Prostate gland (tissue), 2 donors: ENCODE data around the gene TIMP3. TPM values are rescaled to one million over a fixed set of nuclear protein-coding genes. Genes with fewer than 3 reads are reported as not detected.

Experiments used
- DNase-seq: peaks from one replicate; pipeline ENCODE4 v3.0.0-alpha.2; 2019; ENCODE audit warnings: low spot score
- H3K27ac ChIP-seq, 2 donors: fragments of 200-600 bp; sonication (generic); 2 replicates each; pipeline ENCODE4 v1.5.1; 2017 to 2019
- H3K27me3 ChIP-seq: fragments of 200-600 bp; sonication (generic); replicated peaks from 2 replicates; pipeline ENCODE4 v1.5.1; 2019; ENCODE audit not compliant: insufficient read depth
- H3K36me3 ChIP-seq, 2 donors: fragments of 200-600 bp; sonication (generic); 1 replicate in 1 of 2; 2 replicates in 1 of 2; pipeline versions ENCODE4 v1.5.1 to v1.8.1; 2017 to 2019
- H3K4me1 ChIP-seq: fragments of 200-600 bp; sonication (generic); replicated peaks from 2 replicates; pipeline ENCODE4 v1.5.1; 2019
- H3K4me3 ChIP-seq, 2 donors: fragments of 200-600 bp; sonication (generic); 2 replicates each; pipeline ENCODE4 v1.5.1; 2017 to 2019
- H3K9me3 ChIP-seq: fragments of 200-600 bp; sonication (generic); 2 replicates; pipeline ENCODE4 v1.5.1; 2017
- CTCF ChIP-seq, 4 experiments: fragments of 200-600 bp in 2 of 4; fragments of 450-650 bp in 2 of 4; sonication (generic) in 2 of 4; IDR thresholded peaks; 1 replicate in 3 of 4; 2 replicates in 1 of 4; pipeline ENCODE4 v1.5.1; 2016 to 2019; ENCODE audit warnings: antibody characterized with exemption in 4 of 4, mild to moderate bottlenecking in 2 of 4, moderate library complexity in 2 of 4
- POLR2A ChIP-seq: fragments of 450-650 bp; IDR thresholded peaks from one replicate; pipeline ENCODE4 v1.6.1; 2016; ENCODE audit warnings: antibody characterized with exemption, mild to moderate bottlenecking
- POLR2AphosphoS5 ChIP-seq: sonication (generic); formaldehyde crosslinking; IDR thresholded peaks from one replicate; pipeline ENCODE4 v1.6.1; 2017; ENCODE audit warnings: antibody characterized with exemption
- WGBS: methylation state at CpG from one replicate; pipeline ENCODE4 v1.1.5; 2018; 5-methylcytosine and 5-hydroxymethylcytosine counted together
- intact Hi-C: fragments of 100-400 bp; cut with DNase I; formaldehyde crosslinking; loops from one replicate; pipeline ENCODE4 v1.14.2; 2022
- total RNA-seq, 2 donors: library from RNA; depleted of rRNA; stranded (reverse); fragments of >200 nt; gene quantifications; one replicate each; pipeline ENCODE4 v1.1.0, GENCODE V29; 2016

Gene TIMP3
- total RNA-seq, 2 donors from 2014 or later, result 148 to 397 TPM

GRCh38 chr22:32876516-32876915 lies 75.0 kb downstream of the TIMP3 start:
- Histone ChIP-seq H3K9me3 (no peaks in the 10 kb centered on the region), H3K4me1 (no peaks in the 10 kb centered on the region), H3K36me3 (no peaks in the 10 kb centered on the region), H3K27ac (no peak overlapping the region), H3K27me3 (no peaks in the 10 kb centered on the region), H3K4me3 (no peak overlapping the region)
- TF ChIP-seq POLR2AphosphoS5, result no peak
- TF ChIP-seq POLR2A, result no peak
- no peak for TF ChIP-seq CTCF (IDR thresholded peaks at IDR 0.05)
- no peak for DNase-seq
- WGBS, result 94% methylated on average over 2 of the region's 2 CpGs
- intact Hi-C loops, result no loop called here

- TF ChIP-seq CTCF (IDR thresholded peaks at IDR 0.05) (no peak), POLR2A (no peak), POLR2AphosphoS5 (no peak)
- DNase-seq, result no peak
- 92% methylated on average over 3 of the region's 3 CpGs for WGBS
- H3K27ac ChIP-seq, result no peak overlapping the region
- no peaks in the 10 kb centered on the region for H3K27me3 ChIP-seq
- no peak overlapping the region for H3K4me3 ChIP-seq
- no peaks in the 10 kb centered on the region for H3K36me3 ChIP-seq
- intact Hi-C loops, result no loop called here
- H3K9me3 ChIP-seq, result no peaks in the 10 kb centered on the region
- H3K4me1 ChIP-seq, result no peaks in the 10 kb centered on the region
These were observed 75.7 kb downstream of the TIMP3 start for GRCh38 chr22:32877196-32877595.

- 4% methylated on average over 1 of the region's 1 CpG for WGBS
- Histone ChIP-seq H3K36me3 (no peaks in the 10 kb centered on the region), H3K27me3 (no peaks in the 10 kb centered on the region), H3K4me3 (no peak overlapping the region), H3K4me1 (no peaks in the 10 kb centered on the region), H3K9me3 (no peaks in the 10 kb centered on the region), H3K27ac (no peak overlapping the region)
- intact Hi-C loops, result no loop called here
- DNase-seq, result no peak
- TF ChIP-seq POLR2AphosphoS5 (no peak), POLR2A (no peak), CTCF (IDR thresholded peaks at IDR 0.05) (no peak)
These were observed 78.0 kb downstream of the TIMP3 start for GRCh38 chr22:32879550-32879949.

GRCh38 chr22:32880061-32880460 lies 78.6 kb downstream of the TIMP3 start:
- intact Hi-C loops, result loop anchor here (2.0 kb wide), 1 partner anchor 77 kb away; no protein-coding TSS in a partner anchor
- 28% methylated on average over 2 of the region's 2 CpGs for WGBS
- TF ChIP-seq CTCF (IDR thresholded peaks at IDR 0.05), result no peak
- TF ChIP-seq POLR2A, result no peak
- TF ChIP-seq POLR2AphosphoS5, result no peak

GRCh38 chr22:32880505-32880892 lies 79.0 kb downstream of the TIMP3 start:
- no peak for DNase-seq
- Histone ChIP-seq H3K4me1 (no peaks in the 10 kb centered on the region), H3K36me3 (no peaks in the 10 kb centered on the region), H3K27ac (no peak overlapping the region), H3K9me3 (no peaks in the 10 kb centered on the region), H3K27me3 (no peaks in the 10 kb centered on the region), H3K4me3 (no peak overlapping the region)
- TF ChIP-seq POLR2AphosphoS5 (no peak), POLR2A (no peak), CTCF (IDR thresholded peaks at IDR 0.05) (no peak)
- intact Hi-C loops, result loop anchor here (2.0 kb wide), 1 partner anchor 78 kb away; no protein-coding TSS in a partner anchor
- WGBS, result 71% methylated on average over 7 of the region's 7 CpGs

More at GRCh38 chr22:32880061-32880460, 78.6 kb downstream of the TIMP3 start:
- Histone ChIP-seq H3K27me3 (no peaks in the 10 kb centered on the region), H3K4me3 (no peak overlapping the region), H3K4me1 (no peaks in the 10 kb centered on the region), H3K9me3 (no peaks in the 10 kb centered on the region), H3K36me3 (no peaks in the 10 kb centered on the region), H3K27ac (no peak overlapping the region)
- no peak for DNase-seq
